ENCODE results near the gene WWOX.

The WWOX gene

DNA sequence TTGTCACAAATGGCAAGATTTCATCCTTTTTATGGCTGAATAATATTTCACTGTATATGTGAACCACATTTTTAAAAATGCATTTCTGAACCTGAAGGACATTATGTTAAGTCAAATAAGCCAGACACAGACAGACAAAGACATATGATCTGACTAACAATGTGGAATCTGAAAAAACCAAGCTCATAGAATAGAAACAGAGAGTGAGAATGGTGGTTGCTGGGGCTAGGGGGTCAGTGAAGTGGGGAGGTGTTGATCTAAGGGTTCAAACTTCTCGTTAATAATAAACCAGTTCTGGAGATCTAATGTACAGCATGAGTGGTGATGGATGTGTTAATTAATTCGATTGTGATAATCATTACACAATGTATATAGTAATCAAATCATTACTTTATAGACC is 475.1 kb downstream of the WWOX start:
- no peak overlapping the region for H3K9ac ChIP-seq (ENCODE audit: low read length)
- no peak overlapping the region for H3K4me3 ChIP-seq (ENCODE audit: low read depth, low read length)
- H3K4me2 ChIP-seq (ENCODE audit: low read length) = no peak overlapping the region
- H2BK12ac ChIP-seq (ENCODE audit: low read length) = no peak overlapping the region
- H4K8ac ChIP-seq (ENCODE audit: low read depth, low read length) = no peak overlapping the region
- no CpG with 5 or more reads among the region's 2 CpGs for WGBS (ENCODE audit: extremely low coverage, insufficient coverage, insufficient read length)
- H3K4ac ChIP-seq (ENCODE audit: low read depth, low read length) = no peak overlapping the region
- H3K14ac ChIP-seq (ENCODE audit: low read length) = no peak overlapping the region
- no peaks in the 10 kb centered on the region for H3K27me3 ChIP-seq (ENCODE audit: insufficient read depth, low read length)
- DNase-seq = no peak
- H3K27ac ChIP-seq (ENCODE audit: low read depth, low read length) = no peak overlapping the region
- no peak overlapping the region for H3K18ac ChIP-seq (ENCODE audit: low read length)
- H3K79me2 ChIP-seq (ENCODE audit: control insufficient read depth, insufficient read depth, low read length, poor library complexity) = no peaks in the 10 kb centered on the region
- no peaks in the 10 kb centered on the region for H3K9me3 ChIP-seq (ENCODE audit: insufficient read depth, low read depth, low read length)
- no peaks in the 10 kb centered on the region for H3K4me1 ChIP-seq (ENCODE audit: control insufficient read depth in 1 of 2, insufficient read depth in 2 of 2, low read length in 2 of 2)
- no peak overlapping the region for H2BK5ac ChIP-seq (ENCODE audit: low read depth, low read length, poor library complexity)
- no peaks in the 10 kb centered on the region for H3K36me3 ChIP-seq (ENCODE audit: control insufficient read depth in 1 of 2, insufficient read depth in 2 of 2, low read length in 2 of 2)
- H2AK5ac ChIP-seq (ENCODE audit: low read length) = no peak overlapping the region
- no peak overlapping the region for H2AFZ ChIP-seq (ENCODE audit: insufficient read depth, low read length, poor library complexity)
- H3K79me1 ChIP-seq (ENCODE audit: low read length) = no peaks in the 10 kb centered on the region
- no peak overlapping the region for H2BK120ac ChIP-seq (ENCODE audit: insufficient read depth, low read length, poor library complexity)
- H4K12ac ChIP-seq (ENCODE audit: low read depth, low read length) = no peak overlapping the region
- H3K23ac ChIP-seq (ENCODE audit: low read length) = no peak overlapping the region
- H4K91ac ChIP-seq (ENCODE audit: low read depth, low read length) = no peak overlapping the region

- Histone ChIP-seq H3K9me3 (ENCODE audit: insufficient read depth, low read depth, low read length) (no peaks in the 10 kb centered on the region), H3K4me1 (ENCODE audit: control insufficient read depth in 1 of 2, insufficient read depth in 2 of 2, low read length in 2 of 2) (no peaks in the 10 kb centered on the region), H4K91ac (ENCODE audit: low read depth, low read length) (no peak overlapping the region), H3K4me2 (ENCODE audit: low read length) (no peak overlapping the region), H3K79me1 (ENCODE audit: low read length) (no peaks in the 10 kb centered on the region), H2BK120ac (ENCODE audit: insufficient read depth, low read length, poor library complexity) (no peak overlapping the region), H3K79me2 (ENCODE audit: control insufficient read depth, insufficient read depth, low read length, poor library complexity) (no peaks in the 10 kb centered on the region), H3K27me3 (ENCODE audit: insufficient read depth, low read length) (no peaks in the 10 kb centered on the region), H3K23ac (ENCODE audit: low read length) (no peak overlapping the region), H3K14ac (ENCODE audit: low read length) (no peak overlapping the region), H3K36me3 (ENCODE audit: control insufficient read depth in 1 of 2, insufficient read depth in 2 of 2, low read length in 2 of 2) (no peaks in the 10 kb centered on the region), H3K4ac (ENCODE audit: low read depth, low read length) (no peak overlapping the region), H2AFZ (ENCODE audit: insufficient read depth, low read length, poor library complexity) (no peak overlapping the region), H2BK5ac (ENCODE audit: low read depth, low read length, poor library complexity) (no peak overlapping the region), H4K12ac (ENCODE audit: low read depth, low read length) (no peak overlapping the region), H2AK5ac (ENCODE audit: low read length) (no peak overlapping the region), H3K4me3 (ENCODE audit: low read depth, low read length) (no peak overlapping the region), H3K9ac (ENCODE audit: low read length) (no peak overlapping the region), H2BK12ac (ENCODE audit: low read length) (no peak overlapping the region), H3K18ac (ENCODE audit: low read length) (no peak overlapping the region), H4K8ac (ENCODE audit: low read depth, low read length) (no peak overlapping the region), H3K27ac (ENCODE audit: low read depth, low read length) (no peak overlapping the region)
- no peak for DNase-seq
Observed at GRCh38 chr16:78576941-78577340, 477.5 kb downstream of the WWOX start.

DNA sequence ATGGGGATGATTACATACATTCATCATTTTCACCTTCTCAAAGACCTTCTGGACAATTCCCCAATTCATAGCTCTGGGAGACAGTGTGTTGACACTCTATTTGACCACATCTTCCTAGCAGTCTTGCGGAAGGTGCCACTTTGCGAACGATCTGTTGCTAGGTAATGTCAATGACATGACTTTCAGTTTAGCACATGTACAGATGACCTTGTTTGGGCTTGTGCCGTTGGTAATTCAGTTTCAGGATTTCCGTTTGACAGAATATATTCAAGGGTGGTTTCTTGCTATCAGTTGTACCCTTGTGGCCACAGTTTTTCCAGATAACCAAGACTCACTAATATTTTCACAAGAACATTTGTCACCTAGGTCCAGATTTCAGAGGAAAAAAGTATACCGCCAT is 478.2 kb downstream of the WWOX start:
- H2BK12ac ChIP-seq (ENCODE audit: low read length) = no peak overlapping the region
- WGBS (ENCODE audit: extremely low coverage, insufficient coverage, insufficient read length) = no CpG with 5 or more reads among the region's 6 CpGs
- H3K9ac ChIP-seq (ENCODE audit: low read length) = no peak overlapping the region
- no peak overlapping the region for H3K4me3 ChIP-seq (ENCODE audit: low read depth, low read length)
- no peaks in the 10 kb centered on the region for H3K4me1 ChIP-seq (ENCODE audit: control insufficient read depth in 1 of 2, insufficient read depth in 2 of 2, low read length in 2 of 2)
- no peak overlapping the region for H3K14ac ChIP-seq (ENCODE audit: low read length)
- H3K9me3 ChIP-seq (ENCODE audit: insufficient read depth, low read depth, low read length) = no peaks in the 10 kb centered on the region
- no peaks in the 10 kb centered on the region for H3K36me3 ChIP-seq (ENCODE audit: control insufficient read depth in 1 of 2, insufficient read depth in 2 of 2, low read length in 2 of 2)
- no peak overlapping the region for H4K8ac ChIP-seq (ENCODE audit: low read depth, low read length)
- H3K79me1 ChIP-seq (ENCODE audit: low read length) = no peaks in the 10 kb centered on the region
- no peak overlapping the region for H3K23ac ChIP-seq (ENCODE audit: low read length)
- no peak overlapping the region for H2BK5ac ChIP-seq (ENCODE audit: low read depth, low read length, poor library complexity)
- H3K18ac ChIP-seq (ENCODE audit: low read length) = no peak overlapping the region
- H3K79me2 ChIP-seq (ENCODE audit: control insufficient read depth, insufficient read depth, low read length, poor library complexity) = no peaks in the 10 kb centered on the region
- no peak overlapping the region for H2BK120ac ChIP-seq (ENCODE audit: insufficient read depth, low read length, poor library complexity)
- no peak overlapping the region for H4K91ac ChIP-seq (ENCODE audit: low read depth, low read length)
- H3K27me3 ChIP-seq (ENCODE audit: insufficient read depth, low read length) = no peaks in the 10 kb centered on the region
- H4K12ac ChIP-seq (ENCODE audit: low read depth, low read length) = no peak overlapping the region
- H3K4ac ChIP-seq (ENCODE audit: low read depth, low read length) = no peak overlapping the region
- no peak overlapping the region for H3K4me2 ChIP-seq (ENCODE audit: low read length)
- no peak overlapping the region for H2AK5ac ChIP-seq (ENCODE audit: low read length)
- DNase-seq = no peak
- no peak overlapping the region for H3K27ac ChIP-seq (ENCODE audit: low read depth, low read length)
- H2AFZ ChIP-seq (ENCODE audit: insufficient read depth, low read length, poor library complexity) = no peak overlapping the region

DNA sequence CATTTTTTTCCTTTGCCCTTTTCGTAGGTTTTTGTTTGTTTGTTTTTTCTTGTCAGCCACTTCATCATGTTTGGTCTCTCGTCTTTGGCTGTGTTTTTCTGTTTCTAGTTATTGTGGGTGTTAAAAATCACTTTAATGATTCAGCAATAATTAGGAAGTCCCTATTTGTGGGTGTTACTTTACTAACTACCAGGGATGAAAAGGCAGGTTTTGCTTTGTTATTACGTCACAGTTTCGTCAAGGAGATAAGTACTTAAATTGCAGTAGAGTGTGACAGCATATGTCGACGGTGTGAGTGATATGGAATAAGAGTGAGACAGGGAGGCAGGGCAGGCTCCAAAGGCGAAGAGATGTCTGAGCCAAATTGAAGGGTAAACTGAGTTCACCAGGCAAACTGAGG is 479.6 kb downstream of the WWOX start:
- Histone ChIP-seq H3K36me3 (ENCODE audit: control insufficient read depth in 1 of 2, insufficient read depth in 2 of 2, low read length in 2 of 2) (no peaks in the 10 kb centered on the region), H3K27me3 (ENCODE audit: insufficient read depth, low read length) (no peaks in the 10 kb centered on the region), H3K4me3 (ENCODE audit: low read depth, low read length) (no peak overlapping the region), H3K79me2 (ENCODE audit: control insufficient read depth, insufficient read depth, low read length, poor library complexity) (no peaks in the 10 kb centered on the region), H3K79me1 (ENCODE audit: low read length) (no peaks in the 10 kb centered on the region), H3K14ac (ENCODE audit: low read length) (no peak overlapping the region), H4K91ac (ENCODE audit: low read depth, low read length) (no peak overlapping the region), H3K4me1 (ENCODE audit: control insufficient read depth in 1 of 2, insufficient read depth in 2 of 2, low read length in 2 of 2) (no peaks in the 10 kb centered on the region), H3K4ac (ENCODE audit: low read depth, low read length) (no peak overlapping the region), H3K9ac (ENCODE audit: low read length) (no peak overlapping the region), H3K23ac (ENCODE audit: low read length) (no peak overlapping the region), H2BK5ac (ENCODE audit: low read depth, low read length, poor library complexity) (no peak overlapping the region), H2AK5ac (ENCODE audit: low read length) (no peak overlapping the region), H3K4me2 (ENCODE audit: low read length) (no peak overlapping the region), H2BK120ac (ENCODE audit: insufficient read depth, low read length, poor library complexity) (no peak overlapping the region), H3K27ac (ENCODE audit: low read depth, low read length) (no peak overlapping the region), H2BK12ac (ENCODE audit: low read length) (peak overlapping the region; percentile 5), H4K8ac (ENCODE audit: low read depth, low read length) (no peak overlapping the region), H4K12ac (ENCODE audit: low read depth, low read length) (no peak overlapping the region), H3K18ac (ENCODE audit: low read length) (no peak overlapping the region), H3K9me3 (ENCODE audit: insufficient read depth, low read depth, low read length) (no peaks in the 10 kb centered on the region), H2AFZ (ENCODE audit: insufficient read depth, low read length, poor library complexity) (no peak overlapping the region)
- no peak for DNase-seq
- no CpG with 5 or more reads among the region's 7 CpGs for WGBS (ENCODE audit: extremely low coverage, insufficient coverage, insufficient read length)
